Neural crest cell (in vitro differentiated cells): ENCODE results near the gene NPAS2. TPM values are rescaled to one million over a fixed set of nuclear protein-coding genes. Genes with fewer than 3 reads are reported as not detected.

Source experiments
- DNase-seq: peaks from one replicate; pipeline ENCODE4 v3.0.0; 2021; ENCODE audit warnings: low read depth, mixed read lengths, low spot score
- H3K27ac Mint-ChIP-seq: one replicate; pipeline ENCODE4 v1.8.0; 2021; ENCODE audit warnings: mild to moderate bottlenecking, mixed read lengths; ENCODE audit not compliant: unreplicated experiment
- H3K27me3 Mint-ChIP-seq: 2 replicates; pipeline ENCODE4 v1.8.0; 2021; ENCODE audit warnings: low read depth, mild to moderate bottlenecking, mixed read lengths
- H3K36me3 Mint-ChIP-seq: 2 replicates; pipeline ENCODE4 v1.8.0; 2021; ENCODE audit warnings: low read depth, mild to moderate bottlenecking, mixed read lengths
- H3K4me1 Mint-ChIP-seq: 2 replicates; pipeline ENCODE4 v1.8.0; 2021; ENCODE audit warnings: mixed read lengths
- H3K4me3 Mint-ChIP-seq: one replicate; pipeline ENCODE4 v1.8.0; 2021; ENCODE audit warnings: mild to moderate bottlenecking, mixed read lengths
- H3K9me3 Mint-ChIP-seq: 2 replicates; pipeline ENCODE4 v1.8.0; 2021; ENCODE audit warnings: mixed read lengths
- total RNA-seq: library from RNA; stranded (reverse); gene quantifications from 2 replicates; pipeline ENCODE4 v1.2.1, GENCODE V29; 2021
- TF ChIP-seq, protein P1 (sequence below): fragments of 200-600 bp; sonication (generic); conservative IDR thresholded peaks from 2 replicates; pipeline ENCODE4 v1.5.0; 2021; ENCODE audit warnings: antibody characterized with exemption, mild to moderate bottlenecking

The NPAS2 gene
- total RNA-seq, 1 donor from 2014 or later, result 2.6 TPM

DNA sequence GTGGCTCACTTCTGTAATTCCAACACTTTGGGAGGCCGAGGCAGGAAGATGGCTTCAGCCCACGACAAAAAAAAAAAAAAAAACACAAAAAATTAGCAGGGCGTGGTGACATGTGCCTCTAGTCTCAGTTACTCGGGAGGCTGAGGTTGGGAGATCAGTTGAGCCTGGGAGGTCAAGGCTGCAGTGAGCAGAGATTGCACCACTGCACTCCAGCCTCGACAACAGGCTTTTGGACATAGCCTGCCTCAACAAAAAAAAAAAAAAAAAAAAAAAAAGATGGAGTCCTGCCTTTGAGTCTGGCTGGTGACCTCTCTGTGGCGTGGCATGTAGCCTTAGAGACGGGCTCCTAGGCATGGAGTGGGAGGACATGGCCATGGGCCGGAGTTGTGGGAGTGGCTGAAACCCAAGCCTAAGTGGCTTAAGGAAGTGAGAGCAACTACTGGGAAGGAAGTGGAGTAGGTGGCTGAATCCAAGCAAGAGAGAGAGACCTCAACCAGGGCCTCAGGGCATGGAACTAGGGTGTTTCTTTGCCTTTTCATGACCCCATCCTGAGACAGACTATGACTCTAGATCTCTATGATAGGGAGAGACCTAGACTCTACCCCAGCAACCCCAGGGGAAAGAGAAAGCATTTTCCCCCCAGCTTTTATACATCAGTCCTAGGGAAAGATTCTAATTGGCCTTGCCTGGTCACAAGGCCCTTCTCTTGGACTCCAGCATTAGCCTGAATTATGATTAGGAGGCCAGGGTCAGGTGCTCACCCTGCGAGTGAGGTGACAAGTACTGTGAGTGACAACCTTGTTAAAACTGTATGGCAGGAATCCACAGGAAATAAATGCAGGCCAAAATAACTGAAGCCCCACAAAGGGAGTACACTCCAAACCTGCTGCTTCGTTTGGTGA is 34.2 kb downstream of the NPAS2 start:
- Mint-ChIP-seq H3K4me1 (peaks cover 10% of the 10 kb centered on the region), H3K36me3 (no peaks in the 10 kb centered on the region), H3K27me3 (no peaks in the 10 kb centered on the region), H3K9me3 (no peaks in the 10 kb centered on the region), H3K27ac (no peak overlapping the region), H3K4me3 (no peak overlapping the region)
- TF ChIP-seq, protein P1, sequence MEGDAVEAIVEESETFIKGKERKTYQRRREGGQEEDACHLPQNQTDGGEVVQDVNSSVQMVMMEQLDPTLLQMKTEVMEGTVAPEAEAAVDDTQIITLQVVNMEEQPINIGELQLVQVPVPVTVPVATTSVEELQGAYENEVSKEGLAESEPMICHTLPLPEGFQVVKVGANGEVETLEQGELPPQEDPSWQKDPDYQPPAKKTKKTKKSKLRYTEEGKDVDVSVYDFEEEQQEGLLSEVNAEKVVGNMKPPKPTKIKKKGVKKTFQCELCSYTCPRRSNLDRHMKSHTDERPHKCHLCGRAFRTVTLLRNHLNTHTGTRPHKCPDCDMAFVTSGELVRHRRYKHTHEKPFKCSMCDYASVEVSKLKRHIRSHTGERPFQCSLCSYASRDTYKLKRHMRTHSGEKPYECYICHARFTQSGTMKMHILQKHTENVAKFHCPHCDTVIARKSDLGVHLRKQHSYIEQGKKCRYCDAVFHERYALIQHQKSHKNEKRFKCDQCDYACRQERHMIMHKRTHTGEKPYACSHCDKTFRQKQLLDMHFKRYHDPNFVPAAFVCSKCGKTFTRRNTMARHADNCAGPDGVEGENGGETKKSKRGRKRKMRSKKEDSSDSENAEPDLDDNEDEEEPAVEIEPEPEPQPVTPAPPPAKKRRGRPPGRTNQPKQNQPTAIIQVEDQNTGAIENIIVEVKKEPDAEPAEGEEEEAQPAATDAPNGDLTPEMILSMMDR, result no peak
- no peak for DNase-seq

DNA sequence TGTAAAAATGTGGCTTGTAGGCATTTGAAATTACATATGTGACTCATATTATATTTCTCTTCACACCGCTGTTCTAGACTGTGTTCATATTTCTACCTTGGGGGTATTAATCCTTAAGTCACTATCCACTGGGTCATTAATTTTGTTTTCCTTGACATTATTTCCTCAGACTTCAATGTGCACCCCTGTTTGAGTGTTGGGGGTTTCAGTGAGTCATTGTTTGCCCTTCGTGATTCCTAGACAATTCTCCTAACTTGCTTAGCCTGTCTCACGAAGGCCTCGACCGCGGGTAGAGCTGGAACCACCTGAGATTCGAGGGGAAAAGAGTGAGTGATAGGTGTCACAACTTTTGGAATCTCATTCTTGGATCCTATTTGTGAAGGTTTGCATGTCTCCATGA is 35.1 kb downstream of the NPAS2 start:
- Mint-ChIP-seq H3K27me3 (no peaks in the 10 kb centered on the region), H3K4me1 (peaks cover 10% of the 10 kb centered on the region), H3K36me3 (no peaks in the 10 kb centered on the region), H3K9me3 (no peaks in the 10 kb centered on the region), H3K27ac (no peak overlapping the region), H3K4me3 (no peak overlapping the region)
- TF ChIP-seq, protein P1, result no peak
- no peak for DNase-seq

DNA sequence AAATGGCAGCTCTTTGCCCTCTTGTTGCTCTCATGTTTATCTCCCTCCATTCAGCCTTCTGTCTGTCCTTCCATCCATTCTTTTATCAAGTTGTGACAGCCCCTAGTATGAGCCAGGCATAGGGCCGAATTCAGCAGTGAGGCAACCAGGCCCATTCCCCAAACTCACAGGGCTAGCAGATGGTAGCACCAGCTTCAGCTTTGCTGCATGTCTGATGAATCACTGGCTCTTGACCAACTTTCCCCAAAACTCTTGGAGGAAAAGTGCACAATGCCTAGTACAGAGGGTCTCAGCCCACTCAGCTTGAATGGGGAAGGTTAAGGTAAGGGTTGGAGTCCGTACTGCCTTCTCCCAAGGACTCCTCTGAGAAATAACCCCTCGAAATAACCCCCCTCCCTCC is 35.7 kb downstream of the NPAS2 start:
- no peak for DNase-seq
- TF ChIP-seq, protein P1, result no peak
- H3K9me3 Mint-ChIP-seq, result no peaks in the 10 kb centered on the region
- no peaks in the 10 kb centered on the region for H3K27me3 Mint-ChIP-seq
- peaks cover 10% of the 10 kb centered on the region for H3K4me1 Mint-ChIP-seq
- H3K4me3 Mint-ChIP-seq, result no peak overlapping the region
- H3K27ac Mint-ChIP-seq, result no peak overlapping the region
- no peaks in the 10 kb centered on the region for H3K36me3 Mint-ChIP-seq

DNA sequence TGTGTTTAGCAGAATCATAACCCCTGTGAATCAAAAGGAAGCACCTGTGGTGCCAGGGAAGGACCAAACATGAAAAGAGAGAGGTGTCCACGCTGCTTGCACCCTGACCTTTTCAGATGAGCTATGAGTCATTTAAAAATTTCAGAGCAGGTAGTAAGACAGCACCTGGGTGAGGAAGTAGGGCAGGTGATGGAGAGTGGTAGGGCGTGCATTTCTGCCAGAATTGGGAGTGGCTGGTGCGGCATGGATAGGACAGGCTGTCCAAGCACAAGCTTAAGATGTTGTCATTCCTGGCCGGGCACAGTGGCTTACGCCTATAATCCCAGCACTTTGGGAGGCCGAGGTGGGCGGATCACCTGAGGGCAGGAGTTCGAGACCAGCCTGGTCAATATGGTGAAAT is 36.8 kb downstream of the NPAS2 start:
- no peak overlapping the region for H3K4me3 Mint-ChIP-seq
- no peaks in the 10 kb centered on the region for H3K9me3 Mint-ChIP-seq
- H3K36me3 Mint-ChIP-seq, result no peaks in the 10 kb centered on the region
- TF ChIP-seq, protein P1, result no peak
- H3K4me1 Mint-ChIP-seq, result peaks cover 11% of the 10 kb centered on the region
- H3K27ac Mint-ChIP-seq, result no peak overlapping the region
- no peaks in the 10 kb centered on the region for H3K27me3 Mint-ChIP-seq
- DNase-seq, result no peak

DNA sequence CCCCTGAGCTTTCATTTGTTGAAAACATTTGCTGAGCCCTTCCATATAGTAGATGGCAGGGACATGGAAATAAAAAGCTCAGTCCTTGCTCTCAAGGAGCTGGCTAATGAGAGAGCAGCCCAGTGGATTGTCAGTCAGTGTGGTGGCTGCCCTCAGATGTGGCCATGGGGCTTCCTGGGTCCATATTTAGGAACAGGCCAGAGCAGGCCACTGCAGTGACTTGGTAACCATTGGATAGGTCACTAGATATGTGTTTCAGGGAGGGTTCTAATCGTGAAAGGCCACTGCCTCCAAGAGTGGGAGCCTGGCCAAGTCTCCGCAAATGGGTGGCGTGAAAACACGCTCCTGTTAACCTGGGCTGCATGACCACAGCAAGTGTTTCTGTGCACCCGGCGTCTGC is 37.4 kb downstream of the NPAS2 start:
- Mint-ChIP-seq H3K27ac (no peak overlapping the region), H3K36me3 (no peaks in the 10 kb centered on the region), H3K27me3 (no peaks in the 10 kb centered on the region), H3K9me3 (no peaks in the 10 kb centered on the region), H3K4me3 (no peak overlapping the region), H3K4me1 (peaks cover 16% of the 10 kb centered on the region)
- TF ChIP-seq, protein P1, result no peak
- DNase-seq, result no peak
